ENCODE measurements around the gene EHMT2. TPM values are rescaled to one million over a fixed set of nuclear protein-coding genes. Genes with fewer than 3 reads are reported as not detected.
A peak's percentile ranks its signal among the peaks of the same experiment; 100 is the strongest.
"Not testable (repeated sequence)": the region's sequence is repeated elsewhere in the genome, so short reads cannot be mapped to it uniquely, and the experiment has no call there.

EHMT2 gene
- total and polyA plus RNA-seq, 2 of the 13 experiments (the other 11 are each of a cell fraction or from before 2014, with no cell fraction given): 55.2 to 69.2 TPM

DNA sequence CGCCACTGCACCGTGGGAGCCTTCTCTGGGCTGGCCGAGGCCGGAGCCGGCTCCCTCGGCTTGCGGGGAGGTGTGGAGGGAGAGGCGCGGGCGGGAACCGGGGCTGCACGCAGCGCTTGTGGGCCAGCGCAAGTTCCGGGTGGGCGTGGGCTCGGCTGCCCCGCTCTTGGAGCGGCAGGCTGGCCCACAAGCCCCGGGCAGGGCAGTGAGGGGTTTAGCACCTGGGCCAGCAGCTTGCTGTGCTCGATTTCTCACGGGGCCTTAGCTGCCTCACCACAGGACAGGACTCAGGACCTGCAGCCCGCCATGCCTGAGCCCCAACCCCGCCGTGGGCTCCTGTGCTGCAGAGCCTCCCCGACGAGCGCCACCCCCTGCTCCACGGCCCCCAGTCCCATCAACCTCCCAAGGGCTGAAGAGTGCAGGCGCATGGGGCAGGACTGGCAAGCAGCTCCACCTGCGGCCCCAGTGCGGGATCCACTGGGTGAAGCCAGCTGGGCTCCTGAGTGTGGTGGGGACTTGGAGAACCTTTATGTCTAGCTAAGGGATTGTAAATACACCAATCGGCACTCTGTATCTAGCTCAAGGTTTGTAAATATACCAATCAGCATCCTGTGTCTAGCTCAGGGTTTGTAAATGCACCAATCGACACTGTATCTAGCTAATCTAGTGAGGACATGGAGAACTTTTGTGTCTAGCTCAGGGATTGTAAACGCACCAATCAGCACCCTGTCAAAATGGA is 45.3 kb downstream of the EHMT2 start:
- H3K4me2 ChIP-seq (ENCODE audit: low read depth, low read length); H3K27ac ChIP-seq (ENCODE audit: extremely low read length, insufficient read depth, low read length); H3K79me2 ChIP-seq (ENCODE audit: insufficient read depth, low read length); intact Hi-C loops (cut with micrococcal nuclease; ENCODE audit: unreplicated experiment); CTCF ChIA-PET (ENCODE audit: low intra/inter-chr PET ratio, low total read pairs); FAIRE-seq; H3K4me3 ChIP-seq (replicated peaks in 1 of 3; ENCODE audit: insufficient read depth in 1 of 3, low read depth in 2 of 3, low read length in 3 of 3); H2AFZ ChIP-seq (ENCODE audit: low read length); H3K27me3 ChIP-seq (ENCODE audit: control insufficient read depth in 1 of 2, insufficient read depth in 2 of 2, low read length in 2 of 2); H4K20me1 ChIP-seq (ENCODE audit: insufficient read depth, low read length); in situ Hi-C loops (cut with HindIII; ENCODE audit: extremely low pct_ligation_motif_present, low pct_unique_long_range_greater_than_20kb); BruUV-seq (replicated peaks); H3K36me3 ChIP-seq (replicated peaks in 1 of 2; ENCODE audit: control insufficient read depth in 1 of 2, insufficient read depth in 2 of 2, low read length in 2 of 2); DNase-seq (ENCODE audit: low spot score); H3K9me3 ChIP-seq (ENCODE audit: low read length); H3K9ac ChIP-seq (ENCODE audit: insufficient read depth, low read depth, low read length): not testable (repeated sequence)
- POLR2A ChIA-PET: interaction anchor here (0.6 to 5.9 kb wide), 21 partner anchors 8 to 343 kb away, joined by 3 to 93 read pairs (median 3); partner anchors contain the start of genes C2, C6orf47, CFB and CSNK2B
- 94% methylated on average over 19 of the region's 35 CpGs for WGBS (ENCODE audit: low lambda C conversion rate)
- TF ChIP-seq ZBTB38 (CRISPR knock-in tag; IDR thresholded peaks at IDR 0.05) (peak; percentile 72), SALL1 (CRISPR knock-in tag; IDR thresholded peaks at IDR 0.05) (0 out of 2 replicates have a peak, but pooled peaks have one; percentile 10), POGZ (CRISPR knock-in tag; IDR thresholded peaks at IDR 0.05) (0 out of 2 replicates have a peak, but pooled peaks have one; percentile 15), ZNF768 (CRISPR knock-in tag; IDR thresholded peaks at IDR 0.05) (peak; percentile 22; the same call in 1 of the 2 replicates), SP4 (CRISPR knock-in tag; IDR thresholded peaks at IDR 0.05) (0 out of 2 replicates have a peak, but pooled peaks have one; percentile 29), CHCHD3 (CRISPR knock-in tag; IDR thresholded peaks at IDR 0.05) (0 out of 2 replicates have a peak, but pooled peaks have one; percentile 64), NFE2L1 (CRISPR knock-in tag; IDR thresholded peaks at IDR 0.05; ENCODE audit: borderline replicate concordance) (0 out of 2 replicates have a peak, but pooled peaks have one; percentile 53), RXRA (CRISPR knock-in tag; IDR thresholded peaks at IDR 0.05) (peak; percentile 22; the same call in 1 of the 2 replicates), ATF7-NPFF (CRISPR knock-in tag; IDR thresholded peaks at IDR 0.05; ENCODE audit: low read depth) (0 out of 2 replicates have a peak, but pooled peaks have one; percentile 25), TARDBP (CRISPR knock-in tag; IDR thresholded peaks at IDR 0.05) (0 out of 2 replicates have a peak, but pooled peaks have one; percentile 12), RBFOX2 (IDR thresholded peaks at IDR 0.05; ENCODE audit: low read depth, low read length) (0 out of 2 replicates have a peak, but pooled peaks have one; percentile 33)
- TF ChIP-seq, protein P1, sequence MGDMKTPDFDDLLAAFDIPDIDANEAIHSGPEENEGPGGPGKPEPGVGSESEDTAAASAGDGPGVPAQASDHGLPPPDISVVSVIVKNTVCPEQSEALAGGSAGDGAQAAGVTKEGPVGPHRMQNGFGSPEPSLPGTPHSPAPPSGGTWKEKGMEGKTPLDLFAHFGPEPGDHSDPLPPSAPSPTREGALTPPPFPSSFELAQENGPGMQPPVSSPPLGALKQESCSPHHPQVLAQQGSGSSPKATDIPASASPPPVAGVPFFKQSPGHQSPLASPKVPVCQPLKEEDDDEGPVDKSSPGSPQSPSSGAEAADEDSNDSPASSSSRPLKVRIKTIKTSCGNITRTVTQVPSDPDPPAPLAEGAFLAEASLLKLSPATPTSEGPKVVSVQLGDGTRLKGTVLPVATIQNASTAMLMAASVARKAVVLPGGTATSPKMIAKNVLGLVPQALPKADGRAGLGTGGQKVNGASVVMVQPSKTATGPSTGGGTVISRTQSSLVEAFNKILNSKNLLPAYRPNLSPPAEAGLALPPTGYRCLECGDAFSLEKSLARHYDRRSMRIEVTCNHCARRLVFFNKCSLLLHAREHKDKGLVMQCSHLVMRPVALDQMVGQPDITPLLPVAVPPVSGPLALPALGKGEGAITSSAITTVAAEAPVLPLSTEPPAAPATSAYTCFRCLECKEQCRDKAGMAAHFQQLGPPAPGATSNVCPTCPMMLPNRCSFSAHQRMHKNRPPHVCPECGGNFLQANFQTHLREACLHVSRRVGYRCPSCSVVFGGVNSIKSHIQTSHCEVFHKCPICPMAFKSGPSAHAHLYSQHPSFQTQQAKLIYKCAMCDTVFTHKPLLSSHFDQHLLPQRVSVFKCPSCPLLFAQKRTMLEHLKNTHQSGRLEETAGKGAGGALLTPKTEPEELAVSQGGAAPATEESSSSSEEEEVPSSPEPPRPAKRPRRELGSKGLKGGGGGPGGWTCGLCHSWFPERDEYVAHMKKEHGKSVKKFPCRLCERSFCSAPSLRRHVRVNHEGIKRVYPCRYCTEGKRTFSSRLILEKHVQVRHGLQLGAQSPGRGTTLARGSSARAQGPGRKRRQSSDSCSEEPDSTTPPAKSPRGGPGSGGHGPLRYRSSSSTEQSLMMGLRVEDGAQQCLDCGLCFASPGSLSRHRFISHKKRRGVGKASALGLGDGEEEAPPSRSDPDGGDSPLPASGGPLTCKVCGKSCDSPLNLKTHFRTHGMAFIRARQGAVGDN (CRISPR knock-in tag; IDR thresholded peaks at IDR 0.05): peak; percentile 23; the same call in 1 of the 2 replicates
- TF ChIP-seq, protein P2, sequence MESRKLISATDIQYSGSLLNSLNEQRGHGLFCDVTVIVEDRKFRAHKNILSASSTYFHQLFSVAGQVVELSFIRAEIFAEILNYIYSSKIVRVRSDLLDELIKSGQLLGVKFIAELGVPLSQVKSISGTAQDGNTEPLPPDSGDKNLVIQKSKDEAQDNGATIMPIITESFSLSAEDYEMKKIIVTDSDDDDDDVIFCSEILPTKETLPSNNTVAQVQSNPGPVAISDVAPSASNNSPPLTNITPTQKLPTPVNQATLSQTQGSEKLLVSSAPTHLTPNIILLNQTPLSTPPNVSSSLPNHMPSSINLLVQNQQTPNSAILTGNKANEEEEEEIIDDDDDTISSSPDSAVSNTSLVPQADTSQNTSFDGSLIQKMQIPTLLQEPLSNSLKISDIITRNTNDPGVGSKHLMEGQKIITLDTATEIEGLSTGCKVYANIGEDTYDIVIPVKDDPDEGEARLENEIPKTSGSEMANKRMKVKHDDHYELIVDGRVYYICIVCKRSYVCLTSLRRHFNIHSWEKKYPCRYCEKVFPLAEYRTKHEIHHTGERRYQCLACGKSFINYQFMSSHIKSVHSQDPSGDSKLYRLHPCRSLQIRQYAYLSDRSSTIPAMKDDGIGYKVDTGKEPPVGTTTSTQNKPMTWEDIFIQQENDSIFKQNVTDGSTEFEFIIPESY (CRISPR knock-in tag; IDR thresholded peaks at IDR 0.05): peak; percentile 7; the same call in 1 of the 2 replicates
- peaks cover 35% of the 10 kb centered on the region for H3K4me1 ChIP-seq (ENCODE audit: insufficient read depth, low read length)
- ATAC-seq: peak; percentile 36

Data from HepG2 (cell line).